GM18858 (cell line): ENCODE measurements around the gene HSD11B2.

Source experiments
- ATAC-seq: cut with Tn5 transposase; IDR thresholded peaks from one replicate; pipeline ENCODE4 v1.9.1; 2021; ENCODE audit not compliant: unreplicated experiment

HSD11B2 gene

DNA sequence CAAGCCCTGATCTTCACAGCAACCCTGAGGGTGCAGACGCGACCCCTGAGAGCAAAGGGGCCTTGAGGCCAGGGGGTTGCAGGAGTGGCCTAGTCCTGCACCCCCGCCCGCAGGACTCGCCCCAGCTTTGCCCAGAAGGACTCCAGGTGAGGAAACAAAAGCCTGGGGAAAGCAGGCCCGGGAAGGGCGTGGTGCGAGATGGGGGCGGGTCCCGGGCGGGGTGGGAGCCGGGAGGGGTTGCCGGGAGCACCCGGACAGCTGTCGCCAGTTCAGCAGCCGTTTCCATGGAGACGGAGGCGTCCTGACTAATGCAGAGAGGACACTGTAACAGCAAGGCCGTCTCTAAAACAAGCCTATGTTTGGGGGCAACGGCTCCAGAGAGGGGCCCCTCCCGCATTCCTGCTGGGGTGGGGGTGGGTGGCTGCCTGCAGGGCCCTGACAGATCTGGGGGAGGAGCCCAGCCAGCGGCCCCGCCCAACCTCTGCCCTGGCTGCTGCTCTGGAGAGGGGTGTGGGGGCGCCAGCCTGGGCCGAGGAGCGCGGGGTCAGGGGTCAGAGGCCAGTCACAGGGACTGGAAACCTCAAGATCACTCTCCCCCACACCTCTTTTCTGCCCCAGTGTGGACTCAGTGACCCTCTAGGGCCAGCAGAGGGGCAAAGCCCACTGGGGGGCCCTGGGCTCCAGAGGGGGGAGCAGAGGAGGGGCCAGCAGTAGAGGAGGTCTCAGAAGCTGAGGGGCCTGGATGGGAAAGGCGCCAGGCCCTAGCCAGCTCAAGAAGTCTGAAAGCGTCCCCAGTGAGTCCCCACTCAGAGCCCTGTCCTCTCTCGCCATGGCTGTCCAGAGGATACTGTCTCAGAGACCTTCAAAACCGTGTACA lies 34.5 kb upstream of the HSD11B2 start:
- ATAC-seq = no peak

- no peak for ATAC-seq
Observed at GRCh38 chr16:67397036-67397801, 33.7 kb upstream of the HSD11B2 start.

DNA sequence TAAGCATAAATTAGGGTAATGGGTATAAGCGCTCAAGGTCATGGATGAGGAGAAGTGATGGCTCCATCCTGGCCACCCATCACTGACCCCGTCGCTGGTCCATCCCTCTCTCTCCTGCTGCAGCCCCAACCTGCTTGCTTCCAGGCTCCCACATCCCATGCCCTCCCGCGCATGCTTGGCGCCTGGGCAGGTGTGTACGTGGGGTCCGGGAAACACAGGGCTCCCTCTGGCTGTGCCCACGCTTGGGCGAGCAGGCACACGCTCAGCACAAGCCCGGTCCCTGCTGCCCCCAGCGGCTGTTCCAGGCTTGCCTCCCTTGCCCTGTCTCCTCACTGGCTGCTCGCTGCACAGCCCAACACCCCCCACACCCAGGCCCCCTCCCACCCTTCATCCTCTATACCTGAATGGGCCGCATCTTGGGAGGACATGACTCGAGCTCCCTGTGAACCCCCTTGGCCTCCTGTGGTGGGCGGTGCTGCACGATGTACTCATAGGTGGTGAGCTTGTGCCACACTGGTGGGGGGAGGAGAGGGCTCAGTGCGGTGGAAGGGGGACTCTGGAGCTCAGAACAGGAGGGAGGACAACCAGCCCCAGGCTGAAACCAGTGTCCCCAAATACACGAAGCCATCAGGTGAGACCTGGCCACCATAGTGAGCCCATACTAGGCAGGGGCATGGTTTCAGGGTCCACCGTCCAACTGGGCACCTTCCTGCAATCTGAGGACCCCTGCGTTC lies 32.9 kb upstream of the HSD11B2 start:
- no peak for ATAC-seq

DNA sequence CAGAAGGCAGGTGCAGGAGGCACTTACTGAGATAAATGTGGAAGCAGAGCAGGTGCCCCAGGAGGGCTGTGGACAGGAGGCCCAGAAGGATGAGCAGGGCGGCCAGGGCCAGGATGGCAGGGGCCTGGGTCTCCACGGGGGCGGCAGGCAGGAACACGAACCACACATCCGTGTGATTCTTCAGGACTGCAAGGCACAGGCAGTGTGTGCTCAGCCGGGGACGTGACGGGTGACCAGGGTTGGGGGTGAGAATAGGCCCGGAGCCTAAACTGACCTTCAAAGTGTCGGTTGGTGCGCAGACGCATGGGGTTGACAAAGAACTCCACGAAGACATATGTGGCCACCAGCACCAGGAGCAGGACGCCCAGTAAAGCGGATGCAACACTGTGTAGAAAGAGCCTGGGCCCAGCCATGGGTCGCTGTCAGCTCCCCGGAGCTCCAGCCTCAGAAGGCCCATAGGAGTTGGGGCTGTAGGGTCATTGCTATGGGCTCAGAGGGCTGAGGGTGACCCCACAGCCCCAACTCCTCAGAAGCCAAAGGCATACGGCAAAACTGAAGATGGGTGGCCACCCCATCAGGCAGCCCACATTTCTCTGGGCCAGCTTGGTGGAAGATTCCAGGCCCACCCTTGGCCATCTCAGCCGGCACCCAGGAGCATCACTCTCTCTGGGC lies 32.2 kb upstream of the HSD11B2 start:
- ATAC-seq = no peak

GRCh38 chr16:67399218-67399733 lies 31.6 kb upstream of the HSD11B2 start:
- no peak for ATAC-seq

- ATAC-seq = no peak
Observed at GRCh38 chr16:67399749-67400704, 30.9 kb upstream of the HSD11B2 start.

DNA sequence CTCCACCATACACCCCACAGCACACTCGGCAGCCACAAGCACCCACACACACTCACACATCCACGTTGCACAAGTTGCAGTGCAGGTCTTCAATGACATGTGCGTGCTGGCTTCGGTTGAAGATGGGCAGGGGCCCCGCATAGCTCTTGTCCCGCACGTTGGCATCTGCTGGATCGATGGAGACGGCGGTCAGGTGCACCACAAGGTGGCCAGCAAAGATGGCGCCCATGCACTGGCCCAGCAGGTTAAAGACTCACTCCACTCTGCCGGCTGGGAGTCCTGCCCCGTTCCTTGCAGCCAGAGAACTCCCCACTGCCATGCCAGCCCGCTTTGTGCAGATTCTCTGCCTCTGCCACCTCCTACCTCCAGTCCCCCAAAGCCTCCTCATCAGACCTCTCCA lies 30.0 kb upstream of the HSD11B2 start:
- no peak for ATAC-seq

- ATAC-seq = no peak
Observed at GRCh38 chr16:67403976-67404555, 26.9 kb upstream of the HSD11B2 start.

DNA sequence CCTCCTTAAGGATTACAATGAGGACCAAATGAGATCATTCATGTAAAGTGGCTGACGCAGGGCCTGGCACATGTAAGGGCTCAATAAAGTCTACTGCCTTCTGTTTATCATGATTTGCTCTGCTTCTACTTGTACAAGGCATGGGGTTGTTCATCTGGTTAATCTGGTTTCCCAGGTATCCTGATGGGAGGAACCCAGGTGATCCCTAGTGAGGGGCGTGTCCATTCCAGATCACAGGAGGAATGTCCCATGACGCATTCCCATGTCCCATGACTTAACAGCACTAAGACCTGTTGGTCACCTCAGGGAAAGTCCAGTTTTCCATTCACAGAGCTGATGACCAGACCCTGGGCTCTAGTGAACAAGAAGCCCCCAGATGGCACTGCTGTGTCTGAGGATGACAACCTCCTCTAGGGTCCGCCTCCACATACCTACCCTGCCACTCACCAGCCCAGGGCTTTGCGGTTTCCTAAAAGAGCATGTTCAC lies 26.1 kb upstream of the HSD11B2 start:
- ATAC-seq = no peak

- ATAC-seq = no peak
Observed at GRCh38 chr16:67405336-67405735, 25.6 kb upstream of the HSD11B2 start.

DNA sequence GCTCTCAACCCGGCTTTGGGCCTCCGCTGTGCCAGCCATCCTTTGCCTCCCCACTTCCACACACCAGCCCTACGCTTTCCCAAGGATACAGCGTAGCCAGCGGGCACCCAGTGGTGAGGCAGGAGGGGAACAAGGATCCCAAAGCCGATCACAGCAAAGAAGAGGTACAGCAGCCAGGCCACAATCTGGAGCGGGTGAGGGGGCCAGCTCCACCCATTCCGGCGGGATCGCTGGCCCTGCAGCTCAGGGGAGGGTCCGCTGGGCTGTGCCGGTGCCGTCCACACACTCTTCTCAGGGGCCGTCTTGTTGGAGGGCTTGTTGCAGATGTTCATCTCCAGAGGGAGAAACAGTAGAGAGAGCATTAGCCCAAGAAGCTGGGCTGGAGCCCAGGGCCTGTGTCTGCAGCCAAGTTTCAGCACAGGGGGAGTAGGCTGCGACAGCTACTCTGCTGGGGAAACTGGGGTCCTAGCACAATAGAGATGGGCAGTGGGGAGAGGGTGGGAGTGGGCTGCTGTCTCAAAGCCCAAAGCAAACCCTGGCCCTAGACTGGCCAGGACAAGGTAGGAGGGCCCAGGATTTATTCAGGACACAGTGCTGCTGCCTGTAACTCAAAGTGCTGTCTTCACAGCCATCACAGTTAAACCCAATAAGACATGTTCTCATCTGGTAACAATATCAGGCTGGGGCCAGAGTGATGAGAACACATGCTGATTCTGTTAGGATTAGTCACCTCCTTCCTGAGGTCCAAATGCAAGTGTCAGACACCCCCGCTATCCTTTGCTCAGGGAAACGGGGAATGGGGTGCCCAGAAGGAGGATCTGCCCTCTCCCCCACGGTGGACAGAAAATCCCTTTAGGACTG lies 24.6 kb upstream of the HSD11B2 start:
- no peak for ATAC-seq

DNA sequence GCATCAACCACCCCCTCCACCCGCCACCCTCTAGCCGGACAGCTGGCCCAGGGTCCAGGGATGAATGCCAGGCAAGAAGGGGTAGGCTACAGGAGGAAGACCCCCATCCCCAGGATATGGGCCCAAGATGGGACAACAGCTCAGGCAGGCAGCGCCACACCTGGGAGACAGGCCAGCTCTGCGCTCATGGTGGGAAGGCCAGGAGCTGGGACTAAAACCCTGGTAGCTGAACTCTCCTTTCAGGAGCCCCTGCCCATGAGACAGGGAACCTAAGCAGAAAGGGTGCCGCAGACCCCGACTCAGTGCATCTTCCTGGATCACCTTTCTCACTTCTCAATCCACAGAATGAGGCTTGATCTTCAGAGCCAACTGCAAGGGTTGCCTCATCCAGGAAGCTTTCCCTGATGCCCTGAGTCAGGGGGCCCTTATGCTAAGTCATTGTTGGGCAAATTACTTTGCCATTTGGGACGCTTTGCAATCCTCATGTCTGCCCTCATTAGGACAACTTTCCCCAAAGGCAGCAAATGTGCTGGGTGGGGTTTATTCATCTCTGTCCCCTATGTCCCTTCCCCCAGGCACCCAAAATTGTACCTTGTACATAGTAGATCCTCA lies 23.6 kb upstream of the HSD11B2 start:
- ATAC-seq = no peak

DNA sequence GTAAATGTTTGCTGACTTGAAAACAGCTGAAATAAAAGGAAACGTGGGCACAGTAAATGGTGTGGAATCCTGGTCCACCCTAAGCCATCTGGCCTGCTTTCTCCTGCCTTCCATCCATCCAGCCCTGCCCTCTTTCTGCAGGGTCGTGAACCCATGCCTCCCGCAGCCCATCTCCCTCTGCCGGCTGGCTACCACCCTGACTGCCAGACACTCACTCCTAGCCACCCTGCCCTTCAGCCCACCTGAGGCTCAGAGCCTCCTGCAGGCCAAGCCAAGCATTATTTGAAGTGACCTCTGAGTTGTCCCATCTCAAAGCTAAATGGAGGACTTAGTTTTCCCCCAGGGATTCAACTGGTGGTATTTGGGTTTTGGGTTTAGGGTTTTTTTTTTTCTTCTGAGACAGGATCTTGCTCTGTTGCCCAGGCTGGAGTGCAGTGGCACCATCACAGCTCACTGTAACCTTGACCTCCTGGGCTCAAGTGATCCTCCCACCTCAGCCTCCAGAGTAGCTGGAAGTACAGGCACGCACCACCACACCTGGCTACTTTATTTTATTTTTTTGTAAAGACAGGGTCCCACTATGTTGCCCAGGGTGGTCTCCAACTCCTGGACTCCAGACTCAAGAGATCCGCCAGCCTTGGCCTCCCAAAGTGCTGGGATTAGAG lies 23.0 kb upstream of the HSD11B2 start:
- no peak for ATAC-seq

DNA sequence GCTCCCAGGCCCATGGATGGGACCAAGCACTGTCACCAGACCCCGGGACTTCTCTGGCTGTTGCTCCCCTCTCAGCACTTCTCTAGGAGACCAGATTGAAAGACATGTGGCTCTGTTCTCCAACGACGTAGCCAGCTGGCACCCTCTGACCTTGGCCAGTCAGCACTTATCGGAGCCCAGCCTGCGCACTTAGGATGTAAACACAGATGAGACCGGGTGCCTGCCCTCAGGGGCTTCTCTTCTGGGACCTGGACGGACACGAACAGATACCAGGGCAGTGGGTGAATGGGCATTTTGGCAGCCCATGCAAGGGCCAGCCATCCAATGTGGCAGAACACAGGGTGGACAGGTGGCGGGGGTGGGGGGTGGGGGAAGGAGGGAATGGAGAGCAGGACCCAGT lies 21.3 kb upstream of the HSD11B2 start:
- no peak for ATAC-seq

DNA sequence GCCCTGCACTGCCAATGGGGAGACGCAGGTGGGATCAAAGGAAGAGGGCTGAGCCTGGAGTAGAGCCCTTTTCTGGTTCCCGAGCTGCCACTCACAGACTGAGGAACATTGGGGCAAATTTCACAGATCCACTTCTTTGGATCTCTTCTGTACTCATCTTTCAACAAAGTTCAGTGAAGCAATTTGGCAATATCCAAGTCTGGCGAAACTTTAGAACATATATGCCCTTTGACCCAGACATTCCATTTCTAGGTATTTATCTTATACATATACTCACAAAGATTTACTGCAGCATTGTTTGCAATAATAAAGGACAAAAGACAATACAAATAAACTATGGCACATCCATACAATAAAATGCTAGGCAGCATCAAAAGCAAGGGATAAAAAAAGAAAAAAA lies 19.6 kb upstream of the HSD11B2 start:
- no peak for ATAC-seq

DNA sequence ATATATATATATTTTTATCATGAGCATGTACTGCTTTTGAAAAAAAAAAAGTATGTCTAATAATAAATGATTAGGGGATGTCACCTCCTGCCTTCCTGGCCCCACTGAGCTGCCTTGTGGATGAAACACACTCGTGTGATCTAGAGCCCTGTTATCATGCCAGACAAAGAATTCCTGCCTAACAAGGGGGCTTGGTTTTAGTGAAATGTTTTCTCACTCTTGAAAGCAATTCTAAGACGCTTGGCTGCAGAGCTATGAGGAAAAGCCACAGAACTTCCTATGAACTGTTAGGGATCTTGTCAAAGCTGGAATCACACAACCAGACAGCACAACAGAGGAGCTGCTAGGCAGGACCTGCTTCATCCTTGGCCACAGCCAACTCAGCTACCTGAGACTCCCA lies 18.6 kb upstream of the HSD11B2 start:
- no peak for ATAC-seq
